ACHN (cell line): ENCODE measurements around the gene RBP4.

Experiments used
- DNase-seq: peaks from one replicate; pipeline ENCODE4 v3.0.0-alpha.2; 2015
- in situ Hi-C: cut with HindIII; loops from 2 replicates; pipeline ENCODE4 v1.10.0; 2017; ENCODE audit warnings: low sequenced_read_pairs, low pct_ligation_motif_present, low pct_unique_long_range_greater_than_20kb

The RBP4 gene

GRCh38 chr10:93601146-93601773 is at the start of gene RBP4:
Gene RBP4, minus strand, starts transcription at chr10:93601235. Its CDS starts 207 bp downstream, at chr10:93601028.
- in situ Hi-C loops: no loop called here

GRCh38 chr10:93639791-93640190 is 38.8 kb upstream of the RBP4 start:
- DNase-seq: no peak
- in situ Hi-C loops: no loop called here

More at GRCh38 chr10:93601146-93601773, at the start of gene RBP4:
- DNase-seq: no peak

GRCh38 chr10:93630625-93631557 is 29.9 kb upstream of the RBP4 start:
- in situ Hi-C loops: no loop called here
- DNase-seq: no peak

GRCh38 chr10:93629647-93630305 is 28.7 kb upstream of the RBP4 start:
- no peak for DNase-seq
- in situ Hi-C loops: no loop called here

GRCh38 chr10:93628858-93629257 is 27.8 kb upstream of the RBP4 start:
- in situ Hi-C loops: no loop called here

GRCh38 chr10:93622942-93623341 is 21.9 kb upstream of the RBP4 start:
- in situ Hi-C loops: no loop called here
- DNase-seq: no peak

More at GRCh38 chr10:93628858-93629257, 27.8 kb upstream of the RBP4 start:
- no peak for DNase-seq

- DNase-seq: no peak
- in situ Hi-C loops: no loop called here
Measured at GRCh38 chr10:93620925-93621324, 19.9 kb upstream of the RBP4 start.

- no peak for DNase-seq
- in situ Hi-C loops: no loop called here
Measured at GRCh38 chr10:93615576-93616235, 14.7 kb upstream of the RBP4 start.

- DNase-seq: no peak
- in situ Hi-C loops: no loop called here
Measured at GRCh38 chr10:93614101-93614825, 13.2 kb upstream of the RBP4 start.

- in situ Hi-C loops: no loop called here
- no peak for DNase-seq
Measured at GRCh38 chr10:93613126-93613525, 12.1 kb upstream of the RBP4 start.

- no peak for DNase-seq
- in situ Hi-C loops: no loop called here
Measured at GRCh38 chr10:93612311-93612710, 11.3 kb upstream of the RBP4 start, which contains the start of gene PDE6C. Gene PDE6C, plus strand, starts transcription at chr10:93612537. Its CDS starts 189 bp downstream, at chr10:93612726.

GRCh38 chr10:93608421-93608820 is 7.4 kb upstream of the RBP4 start:
- in situ Hi-C loops: no loop called here
- no peak for DNase-seq

- in situ Hi-C loops: no loop called here
- no peak for DNase-seq
Measured at GRCh38 chr10:93604146-93604545, 3.1 kb upstream of the RBP4 start.

- DNase-seq: no peak
- in situ Hi-C loops: no loop called here
Measured at GRCh38 chr10:93603023-93603422, 2.0 kb upstream of the RBP4 start.

GRCh38 chr10:93601774-93602162 is 733 bp upstream of the RBP4 start:
- no peak for DNase-seq
- in situ Hi-C loops: no loop called here

GRCh38 chr10:93600446-93601145 is 439 bp downstream of the RBP4 start:
- DNase-seq: no peak
- in situ Hi-C loops: no loop called here

GRCh38 chr10:93599778-93600177 is 1.3 kb downstream of the RBP4 start:
- in situ Hi-C loops: no loop called here
- DNase-seq: no peak

GRCh38 chr10:93599335-93599734 is 1.7 kb downstream of the RBP4 start:
- no peak for DNase-seq
- in situ Hi-C loops: no loop called here
